HG03039 (cell line): ENCODE measurements around the gene LAX1.

ENCODE experiments used
- ATAC-seq: cut with Tn5 transposase; IDR thresholded peaks from one replicate; pipeline ENCODE4 v1.9.1; 2021; ENCODE audit warnings: mild to moderate bottlenecking, moderate library complexity; ENCODE audit not compliant: unreplicated experiment

LAX1 gene

DNA sequence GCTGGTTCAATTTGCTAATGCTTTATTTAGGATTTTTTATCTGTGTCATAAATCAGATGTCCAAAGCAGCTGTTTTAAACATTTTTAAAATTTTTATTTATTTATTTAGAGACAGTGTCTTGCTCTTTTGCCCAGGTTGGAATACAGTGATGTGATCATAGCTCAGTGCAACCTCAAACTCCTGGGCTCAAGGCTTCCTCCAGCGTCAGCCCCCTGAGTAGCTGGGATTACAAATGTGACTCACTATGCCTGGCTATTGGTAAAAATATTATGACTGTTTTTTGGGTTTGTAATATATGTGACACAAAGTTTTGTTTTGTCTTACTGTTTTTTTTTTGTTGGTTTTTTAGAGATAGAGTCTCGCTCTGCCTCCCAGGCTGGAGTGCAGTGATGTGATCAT, 42.2 kb downstream of the LAX1 start:
- ATAC-seq = no peak

GRCh38 chr1:203813581-203814341, 48.8 kb downstream of the LAX1 start:
- ATAC-seq = no peak

DNA sequence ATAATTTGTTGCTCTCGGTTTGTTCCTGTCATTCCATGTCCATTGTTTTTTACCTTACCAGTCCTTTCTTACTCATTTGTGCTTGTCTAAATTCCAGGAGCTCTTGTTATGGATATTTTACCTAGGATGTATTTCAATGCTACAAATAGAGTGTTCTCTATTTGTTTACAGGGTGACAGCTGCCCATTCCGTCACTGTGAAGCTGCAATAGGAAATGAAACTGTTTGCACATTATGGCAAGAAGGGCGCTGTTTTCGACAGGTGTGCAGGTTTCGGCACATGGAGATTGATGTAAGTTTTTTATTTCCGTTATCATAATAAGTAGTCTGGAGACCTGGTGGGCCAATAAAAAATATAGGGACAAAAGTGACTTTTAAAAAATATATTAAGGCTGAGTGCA, 53.4 kb downstream of the LAX1 start:
- ATAC-seq = no peak

GRCh38 chr1:203823306-203823705, 58.3 kb downstream of the LAX1 start:
- ATAC-seq = no peak
